ENCODE measurements around the gene BMPER.

DNA sequence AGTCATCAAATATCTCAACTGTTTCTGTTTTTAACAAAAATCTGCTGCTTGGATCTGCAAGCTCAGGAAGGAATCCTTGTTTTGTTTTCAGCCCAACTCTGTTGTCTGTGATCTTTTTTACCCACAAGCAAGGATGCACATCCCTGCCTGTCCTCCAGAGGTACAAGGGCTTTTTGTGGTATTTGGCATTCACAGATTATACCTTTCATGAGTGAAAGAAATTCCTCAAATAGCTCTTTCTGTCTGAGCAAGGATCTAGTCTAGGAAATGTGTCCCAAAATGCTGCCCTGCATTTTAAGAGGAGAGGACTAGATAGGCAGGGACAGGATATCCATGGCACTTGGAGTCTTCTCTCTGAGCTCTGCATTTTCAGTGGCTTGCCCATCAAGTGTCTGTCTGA lies 151.8 kb downstream of the BMPER start:
- TF ChIP-seq ZNF391 (tag by site-specific recombination; IDR thresholded peaks at IDR 0.05; ENCODE audit: borderline replicate concordance, low read depth): no peak
- TF ChIP-seq, protein P1, sequence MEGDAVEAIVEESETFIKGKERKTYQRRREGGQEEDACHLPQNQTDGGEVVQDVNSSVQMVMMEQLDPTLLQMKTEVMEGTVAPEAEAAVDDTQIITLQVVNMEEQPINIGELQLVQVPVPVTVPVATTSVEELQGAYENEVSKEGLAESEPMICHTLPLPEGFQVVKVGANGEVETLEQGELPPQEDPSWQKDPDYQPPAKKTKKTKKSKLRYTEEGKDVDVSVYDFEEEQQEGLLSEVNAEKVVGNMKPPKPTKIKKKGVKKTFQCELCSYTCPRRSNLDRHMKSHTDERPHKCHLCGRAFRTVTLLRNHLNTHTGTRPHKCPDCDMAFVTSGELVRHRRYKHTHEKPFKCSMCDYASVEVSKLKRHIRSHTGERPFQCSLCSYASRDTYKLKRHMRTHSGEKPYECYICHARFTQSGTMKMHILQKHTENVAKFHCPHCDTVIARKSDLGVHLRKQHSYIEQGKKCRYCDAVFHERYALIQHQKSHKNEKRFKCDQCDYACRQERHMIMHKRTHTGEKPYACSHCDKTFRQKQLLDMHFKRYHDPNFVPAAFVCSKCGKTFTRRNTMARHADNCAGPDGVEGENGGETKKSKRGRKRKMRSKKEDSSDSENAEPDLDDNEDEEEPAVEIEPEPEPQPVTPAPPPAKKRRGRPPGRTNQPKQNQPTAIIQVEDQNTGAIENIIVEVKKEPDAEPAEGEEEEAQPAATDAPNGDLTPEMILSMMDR (tag by site-specific recombination; IDR thresholded peaks at IDR 0.05): no peak
- no peak for TF ChIP-seq ZNF426 (tag by site-specific recombination; IDR thresholded peaks at IDR 0.05)
- TF ChIP-seq, protein P2, sequence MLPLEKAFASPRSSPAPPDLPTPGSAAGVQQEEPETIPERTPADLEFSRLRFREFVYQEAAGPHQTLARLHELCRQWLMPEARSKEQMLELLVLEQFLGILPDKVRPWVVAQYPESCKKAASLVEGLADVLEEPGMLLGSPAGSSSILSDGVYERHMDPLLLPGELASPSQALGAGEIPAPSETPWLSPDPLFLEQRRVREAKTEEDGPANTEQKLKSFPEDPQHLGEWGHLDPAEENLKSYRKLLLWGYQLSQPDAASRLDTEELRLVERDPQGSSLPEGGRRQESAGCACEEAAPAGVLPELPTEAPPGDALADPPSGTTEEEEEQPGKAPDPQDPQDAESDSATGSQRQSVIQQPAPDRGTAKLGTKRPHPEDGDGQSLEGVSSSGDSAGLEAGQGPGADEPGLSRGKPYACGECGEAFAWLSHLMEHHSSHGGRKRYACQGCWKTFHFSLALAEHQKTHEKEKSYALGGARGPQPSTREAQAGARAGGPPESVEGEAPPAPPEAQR (tag by site-specific recombination; IDR thresholded peaks at IDR 0.05): no peak
